HCT116 (cell line): Measurements from ENCODE around the gene NXPE4. TPM values are rescaled to one million over a fixed set of nuclear protein-coding genes. Genes with fewer than 3 reads are reported as not detected.

ENCODE experiments used
- ATAC-seq: fragments of 200-7000 bp; cut with Tn5 transposase; 2 replicates; pipeline ENCODE4 v1.9.1; 2020; ENCODE audit warnings: mild to moderate bottlenecking, moderate library complexity
- BruUV-seq: library from RNA; stranded (reverse); fragments of 400-500 nt; replicated peaks from 2 replicates; lab custom pipeline; 2021; lab: Mats Ljungman, UMichigan
- CTCF ChIA-PET: fragments of 300-600 bp; sonication (Branson Sonifier 250); formaldehyde crosslinking; loops from one replicate; lab custom pipeline; 2021; ENCODE audit warnings: antibody characterized with exemption; lab: Charles Lee
- POLR2A ChIA-PET: fragments of 300-600, 350-600 bp; sonication (Branson Sonifier 250); formaldehyde crosslinking; loops from one replicate; lab custom pipeline; 2021; ENCODE audit warnings: antibody characterized with exemption; lab: Charles Lee
- RAD21 ChIA-PET, 2 experiments: fragments of 300-600 bp; sonication (Branson Sonifier 250); formaldehyde crosslinking; loops; one replicate each; lab custom pipeline; 2023; ENCODE audit warnings: low total read pairs in 2 of 2; ENCODE audit not compliant: uncharacterized antibody in 2 of 2, unreplicated experiment in 2 of 2, low non-redundant PET in 1 of 2; lab: Charles Lee
- DNase-seq: peaks from one replicate; pipeline ENCODE4 v3.0.0-alpha.2; 2010; ENCODE audit warnings: low read depth, low spot score
- H2AFZ ChIP-seq: fragments of 200-600 bp; shearing (Covaris generic), sonication (generic); 2 replicates; pipeline ENCODE4 v1.6.1; 2017; ENCODE audit warnings: low read depth, mixed run types, mixed read lengths, antibody characterized with exemption, low read length; ENCODE audit not compliant: poor library complexity, severe bottlenecking
- H3K27ac ChIP-seq: 2 replicates; pipeline ENCODE4 v1.5.1; 2012; ENCODE audit warnings: low read depth, low read length
- H3K27me3 ChIP-seq: fragments of 200-600 bp; sonication (generic); 2 replicates; pipeline ENCODE4 v1.6.1; 2016; ENCODE audit warnings: mixed run types, low read length, mixed read lengths; ENCODE audit not compliant: insufficient read depth
- H3K36me3 ChIP-seq, 2 experiments: fragments of 200-500 bp in 1 of 2; fragments of 200-600 bp in 1 of 2; sonication (Bioruptor generic) in 1 of 2; sonication (generic) in 1 of 2; 2 replicates each; pipeline versions ENCODE4 v1.5.1 to v1.6.1; 2014 to 2016; ENCODE audit warnings: low read length in 2 of 2, inconsistent platforms in 1 of 2, mixed read lengths in 1 of 2, mixed run types in 1 of 2; ENCODE audit not compliant: insufficient read depth in 2 of 2, control insufficient read depth in 1 of 2
- H3K4me1 ChIP-seq, 2 experiments: fragments of 200-600 bp in 1 of 2; sonication (generic) in 1 of 2; 2 replicates each; pipeline versions ENCODE4 v1.5.1 to v1.6.1; 2012 to 2017; ENCODE audit warnings: low read length in 2 of 2, inconsistent platforms in 1 of 2, mild to moderate bottlenecking in 1 of 2, mixed read lengths in 1 of 2, mixed run types in 1 of 2, moderate library complexity in 1 of 2; ENCODE audit not compliant: insufficient read depth in 2 of 2, control insufficient read depth in 1 of 2
- H3K4me2 ChIP-seq: fragments of 200-600 bp; sonication (generic); 2 replicates; pipeline ENCODE4 v1.6.1; 2017; ENCODE audit warnings: mixed run types, low read length, mixed read lengths
- H3K4me3 ChIP-seq, 2 experiments: fragments of 200-600 bp in 1 of 2; sonication (generic) in 1 of 2; replicated peaks in 1 of 2; 2 replicates each; pipeline ENCODE4 v1.5.1; 2011 to 2016; ENCODE audit warnings: low read length in 2 of 2, control low read depth in 1 of 2, low read depth in 1 of 2, mild to moderate bottlenecking in 1 of 2, mixed read lengths in 1 of 2, mixed run types in 1 of 2
- H3K79me2 ChIP-seq: fragments of 200-600 bp; sonication (generic); 2 replicates; pipeline ENCODE4 v1.6.1; 2017; ENCODE audit warnings: mild to moderate bottlenecking, mixed run types, low read length, moderate library complexity, mixed read lengths; ENCODE audit not compliant: insufficient read depth
- H3K9ac ChIP-seq: fragments of 200-600 bp; sonication (generic); 2 replicates; pipeline ENCODE4 v1.6.1; 2016; ENCODE audit warnings: low read length, mixed read lengths
- H3K9me2 ChIP-seq: fragments of 200-600 bp; sonication (generic), shearing (Covaris generic); 2 replicates; pipeline ENCODE4 v1.6.1; 2017; ENCODE audit warnings: mixed run types, mild to moderate bottlenecking, moderate library complexity; ENCODE audit not compliant: insufficient read depth
- H3K9me3 ChIP-seq, 2 experiments: fragments of 200-500 bp in 1 of 2; fragments of 200-600 bp in 1 of 2; sonication (Bioruptor generic) in 1 of 2; sonication (generic) in 1 of 2; 2 replicates each; pipeline ENCODE4 v1.6.1; 2014 to 2017; ENCODE audit warnings: low read length in 2 of 2, mixed read lengths in 2 of 2, inconsistent platforms in 1 of 2, low read depth in 1 of 2, mild to moderate bottlenecking in 1 of 2, mixed run types in 1 of 2, moderate library complexity in 1 of 2; ENCODE audit not compliant: control insufficient read depth in 1 of 2, insufficient read depth in 1 of 2
- H4K20me1 ChIP-seq: fragments of 200-600 bp; sonication (generic), shearing (Covaris generic); 2 replicates; pipeline ENCODE4 v1.6.1; 2017; ENCODE audit warnings: mixed run types, mild to moderate bottlenecking, moderate library complexity; ENCODE audit not compliant: insufficient read depth
- CBX3 ChIP-seq: IDR thresholded peaks from 2 replicates; pipeline ENCODE4 v1.6.1; 2012; ENCODE audit warnings: low read depth
- CEBPB ChIP-seq: IDR thresholded peaks from 2 replicates; pipeline ENCODE4 v1.6.1; 2012; ENCODE audit warnings: low read depth
- ELF1 ChIP-seq: IDR thresholded peaks from 2 replicates; pipeline ENCODE4 v1.6.1; 2012; ENCODE audit warnings: low read depth, borderline replicate concordance
- EZH2phosphoT487 ChIP-seq: fragments of 200-600 bp; IDR thresholded peaks from 2 replicates; pipeline ENCODE4 v1.6.1; 2018; ENCODE audit warnings: antibody characterized with exemption, borderline replicate concordance
- FOSL1 ChIP-seq: IDR thresholded peaks from 2 replicates; pipeline ENCODE4 v1.6.1; 2012; ENCODE audit warnings: low read depth
- JUND ChIP-seq: IDR thresholded peaks from 2 replicates; pipeline ENCODE4 v1.6.1; 2012
- POLR2AphosphoS5 ChIP-seq: IDR thresholded peaks from 2 replicates; pipeline ENCODE4 v1.6.1; 2011; ENCODE audit warnings: mild to moderate bottlenecking, low read depth, low read length, moderate library complexity
- RAD21 ChIP-seq: IDR thresholded peaks from 2 replicates; pipeline ENCODE4 v1.6.1; 2012; ENCODE audit warnings: low read depth, mild to moderate bottlenecking
- SIN3A ChIP-seq: IDR thresholded peaks from 2 replicates; pipeline ENCODE4 v1.6.1; 2012; ENCODE audit warnings: low read depth
- SP1 ChIP-seq: IDR thresholded peaks from 2 replicates; pipeline ENCODE4 v1.6.1; 2012; ENCODE audit warnings: low read depth
- SRF ChIP-seq: IDR thresholded peaks from 2 replicates; pipeline ENCODE4 v1.6.1; 2012; ENCODE audit warnings: low read depth
- TCF7L2 ChIP-seq: IDR thresholded peaks from 2 replicates; pipeline ENCODE4 v1.7.0; 2011; ENCODE audit warnings: borderline replicate concordance, inconsistent platforms; ENCODE audit not compliant: insufficient read depth, insufficient read length; ENCODE audit errors: extremely low read depth
- YY1 ChIP-seq: IDR thresholded peaks from 2 replicates; pipeline ENCODE4 v1.6.1; 2011; ENCODE audit warnings: low read length, low read depth, moderate library complexity, mild to moderate bottlenecking; ENCODE audit not compliant: insufficient replicate concordance; ENCODE audit errors: extremely low read depth
- ZFX ChIP-seq: fragments of 450-650 bp; IDR thresholded peaks from 2 replicates; pipeline ENCODE4 v1.6.1; 2017
- intact Hi-C: fragments of 100-400 bp; cut with micrococcal nuclease; formaldehyde crosslinking; loops from 2 replicates; pipeline ENCODE4 v1.10.0; 2022
- total RNA-seq: library from RNA; stranded (reverse); gene quantifications from one replicate; pipeline ENCODE4 v1.2.1, GENCODE V29; 2021; ENCODE audit not compliant: unreplicated experiment
- TF ChIP-seq, protein P1 (sequence below): IDR thresholded peaks from 2 replicates; pipeline ENCODE4 v1.6.1; 2012
- TF ChIP-seq, protein P2 (sequence below): IDR thresholded peaks from 2 replicates; pipeline ENCODE4 v1.6.1; 2012
- TF ChIP-seq, protein P3 (sequence below): IDR thresholded peaks from 2 replicates; pipeline ENCODE4 v1.6.1; 2012; ENCODE audit warnings: low read depth

The NXPE4 gene
- total RNA-seq, 1 experiment from 2014 or later: not detected

DNA sequence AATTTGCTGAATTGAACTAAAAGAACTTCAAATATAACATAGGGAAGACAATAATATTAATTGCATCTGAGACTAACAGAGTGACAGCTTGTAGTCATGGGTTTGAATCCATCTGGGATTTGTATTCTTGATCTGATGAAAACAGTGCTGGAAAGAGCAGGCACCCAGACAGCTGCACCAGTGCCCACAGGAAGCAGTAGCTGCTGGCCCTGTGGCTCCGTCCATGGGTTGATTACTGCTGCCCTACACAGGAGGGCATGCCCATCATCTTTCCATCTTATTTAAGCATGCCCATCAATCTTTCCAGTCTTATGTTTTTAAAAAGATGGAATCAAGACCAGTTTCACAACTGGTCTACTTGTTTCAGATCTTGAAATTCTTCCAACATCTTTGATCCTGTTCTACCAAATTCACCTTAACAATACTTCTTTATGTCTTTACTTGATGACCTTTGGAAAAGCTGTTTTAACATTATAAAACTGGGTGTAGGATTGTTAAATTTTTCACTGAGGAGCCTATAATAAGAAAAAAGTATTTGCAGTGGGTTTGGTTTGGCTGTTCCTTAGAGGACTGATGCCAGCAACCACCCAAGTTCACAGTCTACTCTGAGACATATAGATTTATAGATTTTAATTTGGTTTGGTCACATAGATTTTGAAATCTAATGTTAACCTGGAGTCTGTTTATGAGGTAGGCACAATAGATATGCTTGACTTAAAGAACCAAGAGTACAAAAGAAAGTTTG, 761 bp upstream of the NXPE4 start:
- ChIA-PET CTCF (no interaction called here), RAD21 (no interaction called here), POLR2A (no interaction called here)
- ATAC-seq (no peak), DNase-seq (no peak)
- Histone ChIP-seq H3K4me2 (no peak overlapping the region), H3K36me3 (no peaks in the 10 kb centered on the region), H2AFZ (no peak overlapping the region), H3K27ac (no peak overlapping the region), H3K4me3 (no peak overlapping the region), H4K20me1 (no peaks in the 10 kb centered on the region), H3K27me3 (no peaks in the 10 kb centered on the region), H3K4me1 (no peaks in the 10 kb centered on the region), H3K9me2 (no peaks in the 10 kb centered on the region), H3K79me2 (no peaks in the 10 kb centered on the region), H3K9me3 (no peaks in the 10 kb centered on the region), H3K9ac (no peak overlapping the region)
- intact Hi-C loops: no loop called here
- BruUV-seq: no TSS peak
- TF ChIP-seq POLR2AphosphoS5 (no peak), CBX3 (no peak), FOSL1 (no peak), TCF7L2 (no peak), SP1 (no peak), ELF1 (no peak), JUND (no peak), CEBPB (no peak), ZFX (no peak), RAD21 (no peak), YY1 (no peak), EZH2phosphoT487 (no peak), SRF (no peak), SIN3A (no peak)
- TF ChIP-seq, protein P1, sequence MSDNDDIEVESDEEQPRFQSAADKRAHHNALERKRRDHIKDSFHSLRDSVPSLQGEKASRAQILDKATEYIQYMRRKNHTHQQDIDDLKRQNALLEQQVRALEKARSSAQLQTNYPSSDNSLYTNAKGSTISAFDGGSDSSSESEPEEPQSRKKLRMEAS: no peak
- TF ChIP-seq, protein P2, sequence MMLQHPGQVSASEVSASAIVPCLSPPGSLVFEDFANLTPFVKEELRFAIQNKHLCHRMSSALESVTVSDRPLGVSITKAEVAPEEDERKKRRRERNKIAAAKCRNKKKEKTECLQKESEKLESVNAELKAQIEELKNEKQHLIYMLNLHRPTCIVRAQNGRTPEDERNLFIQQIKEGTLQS: no peak
- TF ChIP-seq, protein P3, sequence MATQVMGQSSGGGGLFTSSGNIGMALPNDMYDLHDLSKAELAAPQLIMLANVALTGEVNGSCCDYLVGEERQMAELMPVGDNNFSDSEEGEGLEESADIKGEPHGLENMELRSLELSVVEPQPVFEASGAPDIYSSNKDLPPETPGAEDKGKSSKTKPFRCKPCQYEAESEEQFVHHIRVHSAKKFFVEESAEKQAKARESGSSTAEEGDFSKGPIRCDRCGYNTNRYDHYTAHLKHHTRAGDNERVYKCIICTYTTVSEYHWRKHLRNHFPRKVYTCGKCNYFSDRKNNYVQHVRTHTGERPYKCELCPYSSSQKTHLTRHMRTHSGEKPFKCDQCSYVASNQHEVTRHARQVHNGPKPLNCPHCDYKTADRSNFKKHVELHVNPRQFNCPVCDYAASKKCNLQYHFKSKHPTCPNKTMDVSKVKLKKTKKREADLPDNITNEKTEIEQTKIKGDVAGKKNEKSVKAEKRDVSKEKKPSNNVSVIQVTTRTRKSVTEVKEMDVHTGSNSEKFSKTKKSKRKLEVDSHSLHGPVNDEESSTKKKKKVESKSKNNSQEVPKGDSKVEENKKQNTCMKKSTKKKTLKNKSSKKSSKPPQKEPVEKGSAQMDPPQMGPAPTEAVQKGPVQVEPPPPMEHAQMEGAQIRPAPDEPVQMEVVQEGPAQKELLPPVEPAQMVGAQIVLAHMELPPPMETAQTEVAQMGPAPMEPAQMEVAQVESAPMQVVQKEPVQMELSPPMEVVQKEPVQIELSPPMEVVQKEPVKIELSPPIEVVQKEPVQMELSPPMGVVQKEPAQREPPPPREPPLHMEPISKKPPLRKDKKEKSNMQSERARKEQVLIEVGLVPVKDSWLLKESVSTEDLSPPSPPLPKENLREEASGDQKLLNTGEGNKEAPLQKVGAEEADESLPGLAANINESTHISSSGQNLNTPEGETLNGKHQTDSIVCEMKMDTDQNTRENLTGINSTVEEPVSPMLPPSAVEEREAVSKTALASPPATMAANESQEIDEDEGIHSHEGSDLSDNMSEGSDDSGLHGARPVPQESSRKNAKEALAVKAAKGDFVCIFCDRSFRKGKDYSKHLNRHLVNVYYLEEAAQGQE: no peak
